ENCODE results near the gene QRFP.

Gene QRFP

GRCh38 chr9:130860458-130861316, 35.9 kb downstream of the QRFP start:
- no peak overlapping the region for H3K27ac ChIP-seq
- TF ChIP-seq CTCF (IDR thresholded peaks at IDR 0.05) (no peak), ZFX (IDR thresholded peaks at IDR 0.05; ENCODE audit: borderline replicate concordance) (no peak)

GRCh38 chr9:130858739-130859705, 37.6 kb downstream of the QRFP start:
- no peak for TF ChIP-seq CTCF (IDR thresholded peaks at IDR 0.05)
- no peak for TF ChIP-seq ZFX (IDR thresholded peaks at IDR 0.05; ENCODE audit: borderline replicate concordance)
- H3K27ac ChIP-seq = no peak overlapping the region

- TF ChIP-seq ZFX (IDR thresholded peaks at IDR 0.05; ENCODE audit: borderline replicate concordance) (no peak), CTCF (IDR thresholded peaks at IDR 0.05) (no peak)
- H3K27ac ChIP-seq = no peak overlapping the region
These were observed 38.5 kb downstream of the QRFP start for GRCh38 chr9:130857864-130858738.

GRCh38 chr9:130856474-130856873, 40.1 kb downstream of the QRFP start:
- TF ChIP-seq ZFX (IDR thresholded peaks at IDR 0.05; ENCODE audit: borderline replicate concordance) (no peak), CTCF (IDR thresholded peaks at IDR 0.05) (no peak)
- no peak overlapping the region for H3K27ac ChIP-seq

GRCh38 chr9:130854835-130855234, 41.8 kb downstream of the QRFP start:
- no peak overlapping the region for H3K27ac ChIP-seq

More at GRCh38 chr9:130854835-130855234, 41.8 kb downstream of the QRFP start:
- TF ChIP-seq CTCF (IDR thresholded peaks at IDR 0.05) (peak; percentile 9; the same call in 1 of the 2 replicates), ZFX (IDR thresholded peaks at IDR 0.05; ENCODE audit: borderline replicate concordance) (no peak)

All from 22Rv1 (cell line).